Kidney glomerular epithelial cell (primary cell): ENCODE results near the gene FAM227A.

Source experiments
- DNase-seq: peaks from one replicate; lab custom pipeline; 2025; lab: John Stamatoyannopoulos, UW

FAM227A gene

GRCh38 chr22:38656256-38657044 is at the start of gene FAM227A, which contains the start of gene CBY1:
Gene FAM227A, minus strand, starts transcription at chr22:38656392. Its CDS starts 6,224 bp downstream, at chr22:38650168.
Gene CBY1, plus strand, starts transcription at chr22:38656638. Its CDS starts 11,417 bp downstream, at chr22:38668055.
- peak; percentile 81 for DNase-seq

GRCh38 chr22:38705235-38706100 is 49.3 kb upstream of the FAM227A start, which contains the start of gene GTPBP1:
Gene GTPBP1, plus strand, starts transcription at chr22:38705944. Its CDS starts 12 bp downstream, at chr22:38705956.
- DNase-seq: peak; percentile 100

- no peak for DNase-seq
These were observed 48.6 kb upstream of the FAM227A start for GRCh38 chr22:38704654-38705234.

GRCh38 chr22:38700789-38701628 is 44.8 kb upstream of the FAM227A start, which contains the start of gene JOSD1:
Gene JOSD1, minus strand, starts transcription at chr22:38700943. Its CDS starts 956 bp downstream, at chr22:38699987.
- DNase-seq: peak; percentile 82

- DNase-seq: peak; percentile 60
These were observed 44.1 kb upstream of the FAM227A start for GRCh38 chr22:38700270-38700788.

GRCh38 chr22:38699784-38700183 is 43.6 kb upstream of the FAM227A start:
- peak; percentile 20 for DNase-seq

GRCh38 chr22:38699143-38699542 is 43.0 kb upstream of the FAM227A start:
- DNase-seq: no peak

GRCh38 chr22:38698407-38699094 is 42.4 kb upstream of the FAM227A start:
- no peak for DNase-seq

- DNase-seq: no peak
These were observed 41.4 kb upstream of the FAM227A start for GRCh38 chr22:38697425-38698089.

- DNase-seq: peak; percentile 80
These were observed 40.6 kb upstream of the FAM227A start for GRCh38 chr22:38696606-38697424.

GRCh38 chr22:38694940-38695339 is 38.7 kb upstream of the FAM227A start:
- DNase-seq: no peak

GRCh38 chr22:38694049-38694448 is 37.9 kb upstream of the FAM227A start:
- no peak for DNase-seq

GRCh38 chr22:38689651-38690050 is 33.5 kb upstream of the FAM227A start:
- no peak for DNase-seq

- no peak for DNase-seq
These were observed 29.6 kb upstream of the FAM227A start for GRCh38 chr22:38685761-38686160.

- no peak for DNase-seq
These were observed 28.7 kb upstream of the FAM227A start for GRCh38 chr22:38684895-38685294.

GRCh38 chr22:38681582-38682335 is 25.6 kb upstream of the FAM227A start, which contains the start of gene TOMM22:
Gene TOMM22, plus strand, starts transcription at chr22:38681957. Its CDS starts 22 bp downstream, at chr22:38681979.
- DNase-seq: peak; percentile 87

- no peak for DNase-seq
These were observed 19.6 kb upstream of the FAM227A start for GRCh38 chr22:38675833-38676232.

- DNase-seq: no peak
These were observed 18.7 kb upstream of the FAM227A start for GRCh38 chr22:38674888-38675287.
